Stomach (tissue), 9 donors: ENCODE results near the gene CMTR2. TPM values are rescaled to one million over a fixed set of nuclear protein-coding genes. Genes with fewer than 3 reads are reported as not detected.
A peak's percentile ranks its signal among the peaks of the same experiment; 100 is the strongest.
"Not testable (repeated sequence)": the region's sequence is repeated elsewhere in the genome, so short reads cannot be mapped to it uniquely, and the experiment has no call there.

Source experiments
- DNase-seq, 2 donors: peaks; one replicate each; pipeline versions ENCODE4 v3.0.0 to v3.0.0-alpha.2; 2013 to 2019
- H3K27ac ChIP-seq, 5 donors: fragments of 200-600 bp in 4 of 5; sonication (generic) in 4 of 5; one replicate each; pipeline ENCODE4 v1.5.1; 2013 to 2019; ENCODE audit warnings: mild to moderate bottlenecking in 1 of 5, moderate library complexity in 1 of 5
- H3K27me3 ChIP-seq, 3 donors: fragments of 200-600 bp; sonication (generic); one replicate each; pipeline ENCODE4 v1.5.1; 2017 to 2019; ENCODE audit warnings: mixed run types in 1 of 3
- H3K36me3 ChIP-seq, 4 donors: fragments of 200-600 bp; sonication (generic); 1 replicate in 3 of 4; 2 replicates in 1 of 4; pipeline ENCODE4 v1.5.1; 2016 to 2019
- H3K4me1 ChIP-seq, 4 donors: fragments of 200-600 bp; sonication (generic); one replicate each; pipeline ENCODE4 v1.5.1; 2016 to 2019
- H3K4me3 ChIP-seq, 4 donors: fragments of 200-600 bp; sonication (generic) in 3 of 4; one replicate each; pipeline ENCODE4 v1.5.1; 2016 to 2019; ENCODE audit warnings: mild to moderate bottlenecking in 1 of 4
- H3K9me3 ChIP-seq, 4 donors: fragments of 200-600 bp; sonication (generic); one replicate each; pipeline ENCODE4 v1.5.1; 2016 to 2019
- EP300 ChIP-seq: sonication (generic); formaldehyde crosslinking; IDR thresholded peaks from one replicate; pipeline ENCODE4 v1.6.1; 2017; ENCODE audit warnings: antibody characterized with exemption
- POLR2A ChIP-seq, 4 donors: fragments of 450-650 bp; IDR thresholded peaks; one replicate each; pipeline ENCODE4 v1.6.1; 2016; ENCODE audit warnings: antibody characterized with exemption in 4 of 4, control low read depth in 2 of 4, mild to moderate bottlenecking in 1 of 4, moderate library complexity in 1 of 4
- POLR2AphosphoS5 ChIP-seq, 3 donors: sonication (generic); formaldehyde crosslinking; IDR thresholded peaks; one replicate each; pipeline ENCODE4 v1.6.1; 2016; ENCODE audit warnings: antibody characterized with exemption in 3 of 3
- WGBS, 5 donors: extraction: QIAGEN DNeasy Blood & Tissue Kit in 3 of 5; methylation state at CpG; one replicate each; pipeline versions ENCODE4 v1.1.5 to v1.1.7; 2013 to 2018; 5-methylcytosine and 5-hydroxymethylcytosine counted together
- intact Hi-C: fragments of 100-400 bp; cut with DNase I; formaldehyde crosslinking; loops from one replicate; pipeline ENCODE4 v1.15.1; 2023; ENCODE audit warnings: low total_unique reads
- polyA plus RNA-seq, 3 donors: library from polyadenylated mRNA; stranded (reverse); fragments of 200-250 nt; gene quantifications; one replicate each; pipeline ENCODE4 v1.2.3, GENCODE V29; 2013
- total RNA-seq, 5 donors: library from RNA; depleted of rRNA; stranded (reverse); fragments of >200 nt; gene quantifications; one replicate each; pipeline versions ENCODE4 v1.1.0 to v1.2.3, GENCODE V29; 2014 to 2016
- TF ChIP-seq, protein P1 (sequence below), 7 experiments: fragments of 450-650 bp in 4 of 7; fragments of 200-600 bp in 3 of 7; sonication (generic) in 3 of 7; IDR thresholded peaks; one replicate each; pipeline ENCODE4 v1.5.1; 2016 to 2019; ENCODE audit warnings: antibody characterized with exemption in 7 of 7, control low read depth in 2 of 7, mild to moderate bottlenecking in 1 of 7
- donor health status: healthy with polysubstance abuse.
- donor health status: Bipolar disorder and iron deficiency.
- donor health status: healthy.

CMTR2 gene
- total and polyA plus RNA-seq, 8 donors = 1.4 to 29.6 (median 7.6) TPM

DNA sequence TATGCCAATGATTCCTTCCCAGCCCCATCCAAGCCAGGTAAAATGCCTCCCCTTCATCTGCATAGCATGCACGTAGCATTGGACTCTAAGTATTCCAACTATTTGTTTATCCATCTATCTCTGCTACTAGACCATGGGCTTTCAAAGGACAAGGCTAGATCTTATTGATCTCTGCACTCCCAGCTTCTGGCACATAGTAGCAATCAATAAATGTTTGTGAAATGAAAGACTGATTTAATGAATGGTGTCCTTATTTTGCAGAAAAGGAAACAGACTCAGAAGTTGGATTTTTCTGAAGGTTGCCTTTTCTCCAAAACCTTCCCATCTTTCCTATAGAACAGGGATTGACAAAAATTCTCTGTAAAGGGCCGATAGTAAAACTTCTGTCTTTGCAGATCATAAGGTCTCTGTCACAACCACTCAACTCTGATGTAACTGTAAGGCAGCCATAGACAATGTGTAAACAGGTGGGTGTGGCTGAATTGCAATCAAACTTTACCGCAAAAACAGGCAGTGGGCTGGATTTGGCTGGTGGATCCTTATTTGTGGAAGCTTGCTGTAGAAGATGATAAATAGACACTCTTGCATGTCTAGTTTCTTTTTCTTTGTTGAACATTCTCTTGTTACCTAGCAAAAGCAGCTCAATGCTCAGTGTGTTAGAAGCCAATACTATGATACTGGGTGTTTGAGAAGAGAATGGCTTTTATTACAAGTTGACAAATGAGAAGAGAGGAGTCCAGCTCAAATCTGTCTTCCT lies 7.6 kb upstream of the CMTR2 start:
- Histone ChIP-seq H3K36me3 (no peaks in the 10 kb centered on the region), H3K27me3 (peaks cover 0 to 37% (median 2%) of the 10 kb centered on the region in 3 donors), H3K4me1 (no peaks in the 10 kb centered on the region), H3K4me3 (no peak overlapping the region), H3K27ac (no peak overlapping the region), H3K9me3 (no peaks in the 10 kb centered on the region)
- peak in 1 of 2 donors; percentile 4 for DNase-seq
- intact Hi-C loops = no loop called here
- WGBS, 5 donors = 46 to 56% (median 48%) methylated on average over 3 of the region's 3 CpGs
- TF ChIP-seq POLR2AphosphoS5 (IDR thresholded peaks at IDR 0.05) (no peak), POLR2A (IDR thresholded peaks at IDR 0.05) (no peak), EP300 (no peak)
- TF ChIP-seq, protein P1, sequence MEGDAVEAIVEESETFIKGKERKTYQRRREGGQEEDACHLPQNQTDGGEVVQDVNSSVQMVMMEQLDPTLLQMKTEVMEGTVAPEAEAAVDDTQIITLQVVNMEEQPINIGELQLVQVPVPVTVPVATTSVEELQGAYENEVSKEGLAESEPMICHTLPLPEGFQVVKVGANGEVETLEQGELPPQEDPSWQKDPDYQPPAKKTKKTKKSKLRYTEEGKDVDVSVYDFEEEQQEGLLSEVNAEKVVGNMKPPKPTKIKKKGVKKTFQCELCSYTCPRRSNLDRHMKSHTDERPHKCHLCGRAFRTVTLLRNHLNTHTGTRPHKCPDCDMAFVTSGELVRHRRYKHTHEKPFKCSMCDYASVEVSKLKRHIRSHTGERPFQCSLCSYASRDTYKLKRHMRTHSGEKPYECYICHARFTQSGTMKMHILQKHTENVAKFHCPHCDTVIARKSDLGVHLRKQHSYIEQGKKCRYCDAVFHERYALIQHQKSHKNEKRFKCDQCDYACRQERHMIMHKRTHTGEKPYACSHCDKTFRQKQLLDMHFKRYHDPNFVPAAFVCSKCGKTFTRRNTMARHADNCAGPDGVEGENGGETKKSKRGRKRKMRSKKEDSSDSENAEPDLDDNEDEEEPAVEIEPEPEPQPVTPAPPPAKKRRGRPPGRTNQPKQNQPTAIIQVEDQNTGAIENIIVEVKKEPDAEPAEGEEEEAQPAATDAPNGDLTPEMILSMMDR (IDR thresholded peaks at IDR 0.05) = no peak

DNA sequence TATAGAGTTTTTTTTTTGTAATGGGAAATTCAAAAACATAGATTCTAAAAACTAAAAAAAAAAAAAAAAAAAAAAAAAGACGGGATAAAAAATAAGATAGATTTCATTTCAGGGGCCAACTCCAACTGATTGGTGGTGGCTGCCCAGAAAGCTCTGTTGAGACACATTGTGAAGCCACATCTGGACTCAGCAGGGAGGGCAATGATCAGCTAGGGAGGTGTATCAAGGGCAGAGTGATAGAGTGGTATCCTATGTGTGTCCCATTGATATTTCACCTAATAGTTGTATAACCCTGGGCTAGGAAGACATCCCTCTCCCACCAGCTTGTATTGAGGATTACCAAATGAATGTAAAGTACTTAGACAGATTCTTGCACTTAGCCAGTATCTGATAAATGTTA lies 6.7 kb upstream of the CMTR2 start:
- TF ChIP-seq, protein P1 (IDR thresholded peaks at IDR 0.05) = no peak
- TF ChIP-seq EP300 (no peak), POLR2AphosphoS5 (IDR thresholded peaks at IDR 0.05) (no peak), POLR2A (IDR thresholded peaks at IDR 0.05) (no peak)
- Histone ChIP-seq H3K9me3 (no peaks in the 10 kb centered on the region), H3K4me1 (no peaks in the 10 kb centered on the region), H3K4me3 (no peak overlapping the region), H3K27me3 (peaks cover 0 to 35% (median 0%) of the 10 kb centered on the region in 3 donors), H3K36me3 (no peaks in the 10 kb centered on the region), H3K27ac (no peak overlapping the region)
- intact Hi-C loops = no loop called here
- no peak for DNase-seq
- 87 to 100% (median 94%) methylated on average over 1 of the region's 1 CpG for WGBS, 5 donors

DNA sequence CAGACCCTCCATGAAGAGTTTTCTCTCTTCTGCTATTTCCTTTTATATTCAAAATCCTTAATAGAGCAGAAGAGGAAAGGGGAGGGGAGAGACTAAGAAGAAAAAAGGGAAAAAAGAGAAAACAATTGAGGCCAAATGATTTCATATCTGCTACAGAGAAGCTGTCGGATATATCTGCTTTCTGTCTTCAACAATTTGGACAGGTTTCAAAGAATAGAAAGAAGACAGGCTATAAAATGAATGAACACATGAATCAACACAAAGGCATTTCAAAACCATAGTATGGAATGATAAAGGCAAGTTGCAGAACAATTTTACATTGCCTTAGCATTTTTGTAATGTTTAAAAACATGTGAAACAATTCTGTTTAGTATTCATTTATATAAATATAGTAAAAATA lies 4.7 kb upstream of the CMTR2 start:
- H3K9me3 ChIP-seq = no peaks in the 10 kb centered on the region
- TF ChIP-seq POLR2AphosphoS5 (IDR thresholded peaks at IDR 0.05) (no peak), POLR2A (IDR thresholded peaks at IDR 0.05) (no peak)
- peaks cover 0 to 22% (median 0%) of the 10 kb centered on the region in 3 donors for H3K27me3 ChIP-seq
- no peaks in the 10 kb centered on the region for H3K36me3 ChIP-seq
- no peak for DNase-seq
- 32 to 66% (median 55%) methylated on average over 1 of the region's 1 CpG for WGBS, 5 donors
- H3K4me3 ChIP-seq = no peak overlapping the region
- no peak overlapping the region for H3K27ac ChIP-seq
- H3K4me1 ChIP-seq = peaks cover 0 to 7% (median 6%) of the 10 kb centered on the region in 4 donors
- intact Hi-C loops = no loop called here

DNA sequence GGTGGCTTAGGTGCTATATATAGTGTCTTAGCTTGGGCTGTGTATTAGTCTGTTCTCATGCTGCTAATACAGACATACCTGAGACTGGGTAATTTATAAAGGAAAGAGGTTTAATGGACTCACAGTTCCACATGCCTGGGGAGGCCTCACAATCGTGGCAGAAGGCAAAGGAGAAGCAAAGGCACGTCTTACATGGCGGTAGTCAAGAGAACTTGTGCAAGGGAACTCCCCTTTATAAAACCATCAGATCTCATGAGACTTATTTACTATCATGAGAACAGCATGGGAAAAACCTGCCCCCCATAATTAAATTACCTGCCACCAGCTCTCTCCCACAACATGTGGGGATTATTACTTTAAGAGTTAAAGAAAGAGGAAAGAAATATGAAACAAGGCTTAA lies 2.9 kb upstream of the CMTR2 start:
- H3K4me3 ChIP-seq, H3K36me3 ChIP-seq, intact Hi-C loops, H3K9me3 ChIP-seq, DNase-seq, H3K27ac ChIP-seq: not testable (repeated sequence)
- H3K27me3 ChIP-seq = peaks cover 0 to 15% (median 0%) of the 10 kb centered on the region in 3 donors
- 65 to 77% (median 76%) methylated on average over 3 of the region's 3 CpGs for WGBS, 5 donors
- peaks cover 0 to 22% (median 19%) of the 10 kb centered on the region in 4 donors for H3K4me1 ChIP-seq

DNA sequence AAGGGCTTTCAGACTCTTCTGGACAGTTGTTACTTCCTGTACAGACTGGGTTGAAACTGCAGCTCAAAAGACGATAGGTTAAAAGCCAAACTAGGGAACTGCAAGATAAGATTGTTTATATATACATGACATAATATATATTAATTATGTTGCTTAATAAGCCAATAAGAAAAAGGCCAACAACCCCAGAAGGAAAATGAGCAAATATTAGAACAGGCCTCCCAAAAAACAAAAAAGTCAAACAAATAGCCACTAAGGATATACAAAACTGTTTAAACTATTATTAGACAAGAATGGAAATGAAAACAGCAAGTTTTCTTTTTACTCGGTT lies 495 bp upstream of the CMTR2 start:
- no peak for DNase-seq
- intact Hi-C loops = no loop called here
- Histone ChIP-seq H3K36me3 (peaks cover 9 to 28% (median 21%) of the 10 kb centered on the region in 4 donors), H3K27me3 (peaks cover 0 to 15% (median 0%) of the 10 kb centered on the region in 3 donors), H3K4me3 (peak overlapping the region; percentile 66 to 78 (median 74)), H3K4me1 (peaks cover 0 to 24% (median 19%) of the 10 kb centered on the region in 4 donors), H3K9me3 (no peaks in the 10 kb centered on the region), H3K27ac (peak overlapping the region; percentile 84 to 97 (median 94))
- 4 to 14% (median 6%) methylated on average over 2 of the region's 2 CpGs for WGBS, 5 donors
- TF ChIP-seq EP300 (no peak), POLR2AphosphoS5 (IDR thresholded peaks at IDR 0.05) (no peak), POLR2A (IDR thresholded peaks at IDR 0.05) (no peak)
- TF ChIP-seq, protein P1 (IDR thresholded peaks at IDR 0.05) = no peak
